ENCODE measurements around the gene RANBP17.

- TF ChIP-seq CTCF (IDR thresholded peaks at IDR 0.05), result no peak
- no peak for TF ChIP-seq POLR2A (IDR thresholded peaks at IDR 0.05)
Measured at GRCh38 chr5:171268700-171269620, 407.1 kb downstream of the RANBP17 start.
